Heart right ventricle (tissue), 16 donors: Measurements from ENCODE around the gene CYP8B1. TPM values are rescaled to one million over a fixed set of nuclear protein-coding genes. Genes with fewer than 3 reads are reported as not detected.

Experiments
- ATAC-seq, 8 donors: fragments of 200-7000 bp; cut with Tn5 transposase; one replicate each; pipeline ENCODE4 v1.9.1; 2020; ENCODE audit warnings: mild to moderate bottlenecking in 8 of 8, moderate library complexity in 8 of 8, moderate number of reproducible peaks in 1 of 8
- DNase-seq, 2 donors: peaks; one replicate each; pipeline ENCODE4 v3.0.0-alpha.2; 2020
- H3K27ac ChIP-seq, 10 donors: fragments of 200-600 bp; sonication (generic) in 2 of 10; one replicate each; pipeline versions ENCODE4 v1.5.0 to v1.8.0; 2020 to 2022; ENCODE audit warnings: mild to moderate bottlenecking in 3 of 10
- H3K27me3 ChIP-seq, 7 donors: fragments of 200-600 bp; one replicate each; pipeline ENCODE4 v1.8.0; 2021 to 2022; ENCODE audit warnings: mild to moderate bottlenecking in 2 of 7
- H3K36me3 ChIP-seq, 9 donors: fragments of 200-600 bp; sonication (generic) in 1 of 9; one replicate each; pipeline versions ENCODE4 v1.5.0 to v1.8.0; 2020 to 2022; ENCODE audit warnings: mild to moderate bottlenecking in 2 of 9
- H3K4me1 ChIP-seq, 9 donors: fragments of 200-600 bp; sonication (generic) in 1 of 9; one replicate each; pipeline versions ENCODE4 v1.5.0 to v1.8.0; 2020 to 2022; ENCODE audit warnings: mild to moderate bottlenecking in 4 of 9
- H3K4me3 ChIP-seq, 10 donors: fragments of 200-600 bp; sonication (generic) in 2 of 10; one replicate each; pipeline versions ENCODE4 v1.5.0 to v1.8.0; 2020 to 2022; ENCODE audit warnings: mild to moderate bottlenecking in 7 of 10, moderate library complexity in 2 of 10
- H3K9me3 ChIP-seq, 11 donors: fragments of 200-600 bp in 10 of 11; sonication (generic) in 2 of 11; one replicate each; pipeline versions ENCODE4 v1.5.0 to v1.8.0; 2013 to 2022; ENCODE audit warnings: mild to moderate bottlenecking in 2 of 11, control low read depth in 1 of 11, moderate library complexity in 1 of 11
- CTCF ChIP-seq, 9 donors: fragments of 200-600 bp; sonication (generic) in 2 of 9; IDR thresholded peaks; one replicate each; pipeline versions ENCODE4 v1.5.0 to v1.8.0; 2021 to 2022; ENCODE audit warnings: antibody characterized with exemption in 9 of 9, mild to moderate bottlenecking in 5 of 9, moderate library complexity in 1 of 9
- WGBS, 2 donors: extraction: QIAGEN DNeasy Blood & Tissue Kit; methylation state at CpG; one replicate each; pipeline ENCODE4 v1.1.7; 2013; ENCODE audit warnings: inconsistent platforms in 1 of 2; 5-methylcytosine and 5-hydroxymethylcytosine counted together
- intact Hi-C, 10 donors: fragments of 100-400 bp; cut with DNase I; formaldehyde crosslinking; loops; one replicate each; pipeline versions ENCODE4 v1.11.1 to v1.14.2; 2022
- polyA plus RNA-seq, 2 donors: library from polyadenylated mRNA; stranded (reverse); fragments of 200-250 nt; gene quantifications; one replicate each; pipeline ENCODE4 v1.2.3, GENCODE V29; 2013
- total RNA-seq, 10 donors: library from RNA; stranded (reverse); fragmentation: NEBNext Ultra II Directional in 3 of 10; extraction: Animal tissue kit (Norgen Biotek cat#: 25700) in 3 of 10; gene quantifications; one replicate each; pipeline versions ENCODE4 v1.2.1 to v1.2.4, GENCODE V29; 2021 to 2023
- donor health status: Arrhythmogenic right ventricular cardiomyopathy.
- donor health status: ischemic (EF 13 %, LVEDD 7.1; RV severe dilation, severe dysfunction).
- donor health status: healthy with polysubstance abuse.
- donor health status: DM: no; HTN: yes; CAD: no.
- donor health status: DM: no; HTN: no; CAD: no.
- donor health status: ischemic (EF 25% LVEDD 6.9; RV normal size, moderate dysfunction).
- donor health status: ischemic (EF 25% LVEDD 5.7; RV mildly dilated, moderate dysfunction).
- donor health status: healthy.
- donor health status: DM: yes; HTN: yes; CAD: no.
- donor health status: Ischemic cardiomyopathy.
- donor health status: ischemic (EF 35%, LVEDD 5.7; RV mildly dilated, moderate dysfunction).
- donor health status: nonischemic (EF 11% LVEDD 7.7; RV severe dilation, severe dysfunction).
- donor health status: DM: yes; HTN: yes; CAD: no.
- donor health status: PGD.
- donor health status: ischemic (EF 29% LVEDD 5.4; RV normal size, mild dysfunction).
- donor health status: nonischemic (EF 23%, LVEDD 6.1; RV moderate dilation, normal function).

CYP8B1 gene
- total and polyA plus RNA-seq, 12 donors: not detected

DNA sequence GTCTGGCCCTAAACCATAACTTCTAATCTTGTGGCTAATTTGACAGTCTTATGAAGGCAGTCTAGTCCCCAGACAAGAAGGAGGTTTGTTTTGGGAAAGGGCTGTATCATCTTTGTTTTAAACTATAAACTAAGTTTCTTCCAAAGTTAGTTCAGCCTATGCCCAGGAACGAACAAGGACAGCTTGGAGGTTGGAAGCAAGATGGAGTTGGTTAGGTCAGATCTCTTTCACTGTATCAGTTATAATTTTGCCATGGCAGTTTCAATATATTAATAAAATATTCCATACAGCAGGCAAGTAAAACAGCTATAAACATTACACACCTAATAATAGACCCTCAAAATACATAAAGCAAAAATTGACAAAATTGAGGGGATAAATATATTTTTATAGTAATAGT lies 17.1 kb upstream of the CYP8B1 start:
- H3K4me3 ChIP-seq: no peak overlapping the region
- intact Hi-C loops: no loop called here
- no peaks in the 10 kb centered on the region for H3K4me1 ChIP-seq
- H3K27me3 ChIP-seq: peaks cover 0 to 6% (median 0%) of the 10 kb centered on the region in 7 donors
- 69 to 72% methylated on average over 1 of the region's 1 CpG for WGBS, 2 donors
- no peak overlapping the region for H3K27ac ChIP-seq
- ATAC-seq: no peak
- no peaks in the 10 kb centered on the region for H3K36me3 ChIP-seq
- no peaks in the 10 kb centered on the region for H3K9me3 ChIP-seq
- TF ChIP-seq CTCF (IDR thresholded peaks at IDR 0.05): no peak
- no peak for DNase-seq

DNA sequence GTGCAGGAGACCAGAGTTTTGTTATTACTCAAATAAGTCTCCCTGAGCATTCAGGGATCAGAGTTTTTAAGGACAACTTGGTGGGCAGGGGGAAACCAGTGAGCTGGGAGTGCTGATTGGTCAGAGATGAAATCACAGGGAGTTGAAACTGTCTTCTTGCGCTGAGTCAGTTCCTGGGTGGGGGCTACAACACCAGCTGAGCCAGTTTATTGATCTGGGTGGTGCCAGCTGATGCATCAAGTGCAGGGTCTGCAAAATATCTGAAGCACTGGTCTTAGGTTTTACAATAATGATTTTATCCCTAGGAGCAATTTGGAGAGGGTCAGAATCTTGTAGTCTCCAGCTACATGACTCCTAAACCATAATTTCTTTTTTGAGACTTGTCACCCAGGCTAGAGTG lies 16.5 kb upstream of the CYP8B1 start:
- peaks cover 0 to 6% (median 0%) of the 10 kb centered on the region in 7 donors for H3K27me3 ChIP-seq
- no peak for TF ChIP-seq CTCF (IDR thresholded peaks at IDR 0.05)
- no peak for ATAC-seq
- no peak overlapping the region for H3K27ac ChIP-seq
- no peaks in the 10 kb centered on the region for H3K36me3 ChIP-seq
- intact Hi-C loops: no loop called here
- 91 to 93% methylated on average over 1 of the region's 1 CpG for WGBS, 2 donors
- no peaks in the 10 kb centered on the region for H3K4me1 ChIP-seq
- no peaks in the 10 kb centered on the region for H3K9me3 ChIP-seq
- no peak overlapping the region for H3K4me3 ChIP-seq
- no peak for DNase-seq

DNA sequence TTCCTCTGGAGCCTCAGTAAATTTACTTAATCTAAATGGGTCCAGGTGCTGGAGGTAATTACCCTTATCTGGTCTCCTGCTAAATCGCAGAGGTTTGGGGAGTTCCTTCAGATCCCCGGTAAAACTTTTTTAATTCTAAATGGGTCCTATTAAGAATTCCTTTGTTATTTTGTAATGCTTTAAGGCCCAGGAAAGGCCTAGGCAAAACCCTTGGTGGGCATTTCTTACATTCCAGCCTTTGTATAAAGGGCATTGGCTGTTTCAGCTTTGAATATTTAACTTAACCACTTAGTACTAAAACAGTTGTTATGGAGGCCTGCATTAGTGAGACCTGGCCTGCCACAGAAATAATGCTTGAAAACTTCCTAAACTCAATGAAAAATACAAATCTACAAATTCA lies 15.4 kb upstream of the CYP8B1 start:
- Histone ChIP-seq H3K9me3 (no peaks in the 10 kb centered on the region), H3K27me3 (peaks cover 0 to 6% (median 0%) of the 10 kb centered on the region in 7 donors), H3K4me1 (no peaks in the 10 kb centered on the region), H3K4me3 (no peak overlapping the region), H3K36me3 (no peaks in the 10 kb centered on the region), H3K27ac (no peak overlapping the region)
- DNase-seq: no peak
- no peak for TF ChIP-seq CTCF (IDR thresholded peaks at IDR 0.05)
- 64 to 75% methylated on average over 2 of the region's 2 CpGs for WGBS, 2 donors
- ATAC-seq: no peak
- intact Hi-C loops: no loop called here

DNA sequence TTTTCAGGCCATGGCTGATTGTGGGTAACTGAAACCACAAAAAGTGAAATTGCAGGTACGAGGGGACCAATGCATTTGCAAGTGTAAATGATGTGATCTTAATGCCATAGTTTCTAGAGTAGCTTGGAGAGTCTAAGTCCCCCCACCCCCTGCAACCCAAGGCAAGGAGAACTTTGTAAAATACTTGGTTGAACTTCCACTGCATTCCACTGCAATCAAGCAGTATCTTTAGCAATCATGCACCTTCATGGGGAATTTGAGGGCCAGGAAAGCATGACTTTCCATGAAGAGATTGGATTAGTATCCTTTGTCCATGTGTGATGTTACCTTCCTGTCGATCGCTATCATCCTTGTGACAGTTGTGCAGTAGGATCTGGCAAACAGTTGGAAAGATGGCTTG lies 11.4 kb upstream of the CYP8B1 start:
- no peak for TF ChIP-seq CTCF (IDR thresholded peaks at IDR 0.05)
- 76 to 77% methylated on average over 3 of the region's 3 CpGs for WGBS, 2 donors
- DNase-seq (no peak), ATAC-seq (no peak)
- Histone ChIP-seq H3K36me3 (no peaks in the 10 kb centered on the region), H3K4me3 (no peak overlapping the region), H3K27ac (no peak overlapping the region), H3K4me1 (no peaks in the 10 kb centered on the region), H3K27me3 (peaks cover 0 to 12% (median 0%) of the 10 kb centered on the region in 7 donors), H3K9me3 (no peaks in the 10 kb centered on the region)
- intact Hi-C loops: no loop called here
